ENCODE measurements around the gene TBC1D3L. TPM values are rescaled to one million over a fixed set of nuclear protein-coding genes. Genes with fewer than 3 reads are reported as not detected.
"Not testable (repeated sequence)": the region's sequence is repeated elsewhere in the genome, so short reads cannot be mapped to it uniquely, and the experiment has no call there.

The TBC1D3L gene
- 10 to 100 TPM in 1 of 2 donors, 1 to 10 TPM in 1; 7.9 to 18.1 TPM for total RNA-seq

DNA sequence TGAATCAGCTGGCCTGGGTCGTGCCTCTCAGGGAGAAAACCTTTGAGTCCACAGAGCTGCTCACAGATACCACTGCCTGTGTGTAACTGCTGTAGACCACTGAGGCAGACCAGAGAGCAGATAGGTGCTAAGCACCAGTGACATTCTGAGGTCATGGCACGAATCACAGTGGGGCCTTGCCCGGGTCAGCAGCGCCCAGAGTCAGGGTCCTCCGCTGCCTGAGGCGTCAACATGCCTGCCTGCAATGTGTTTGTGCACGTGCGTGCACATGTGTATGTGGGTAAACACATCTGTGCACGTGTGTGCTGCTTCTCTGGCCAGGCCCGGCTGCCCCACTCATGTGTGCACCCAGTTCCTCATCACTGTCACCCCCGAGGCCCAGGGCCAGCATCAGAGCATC, at the start of gene TBC1D3L:
TBC1D3L (minus strand) TSS at position 101 of the 400 bp plus-strand sequence. CDS start 1,540 bp downstream, outside the sequence.
- not testable (repeated sequence) for H3K9me3 ChIP-seq; H3K4me3 ChIP-seq; H3K27ac ChIP-seq; H3K27me3 ChIP-seq (replicated peaks; ENCODE audit: insufficient read depth); ATAC-seq (ENCODE audit: insufficient number of reproducible peaks, low FRiP score, low read depth); H3K36me3 ChIP-seq; DNase-seq (ENCODE audit: low spot score); H3K4me1 ChIP-seq (ENCODE audit: control insufficient read depth in 1 of 2, low read depth in 2 of 2)

DNA sequence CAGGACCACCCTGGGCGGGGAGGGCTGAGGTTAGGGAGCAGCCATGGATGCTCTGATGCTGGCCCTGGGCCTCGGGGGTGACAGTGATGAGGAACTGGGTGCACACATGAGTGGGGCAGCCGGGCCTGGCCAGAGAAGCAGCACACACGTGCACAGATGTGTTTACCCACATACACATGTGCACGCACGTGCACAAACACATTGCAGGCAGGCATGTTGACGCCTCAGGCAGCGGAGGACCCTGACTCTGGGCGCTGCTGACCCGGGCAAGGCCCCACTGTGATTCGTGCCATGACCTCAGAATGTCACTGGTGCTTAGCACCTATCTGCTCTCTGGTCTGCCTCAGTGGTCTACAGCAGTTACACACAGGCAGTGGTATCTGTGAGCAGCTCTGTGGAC, 14.8 kb upstream of the TBC1D3L start, which contains the start of gene TBC1D3D:
TBC1D3D (plus strand) TSS at position 301 of the 400 bp plus-strand sequence. CDS start 1,585 bp downstream, outside the sequence.
- not testable (repeated sequence) for H3K27ac ChIP-seq; H3K9me3 ChIP-seq; H3K4me3 ChIP-seq; H3K4me1 ChIP-seq (ENCODE audit: control insufficient read depth in 1 of 2, low read depth in 2 of 2); H3K36me3 ChIP-seq; ATAC-seq (ENCODE audit: insufficient number of reproducible peaks, low FRiP score, low read depth); H3K27me3 ChIP-seq (replicated peaks; ENCODE audit: insufficient read depth); DNase-seq (ENCODE audit: low spot score)

Other genes with a start within 250 kb of the TBC1D3L start
- not detected for gene HNF1B, start 244.0 kb downstream of the TBC1D3L start, total RNA-seq
- gene TBC1D3K, start 64.6 kb downstream of the TBC1D3L start, total RNA-seq, result not detected
- gene TBC1D3D, start 14.9 kb upstream of the TBC1D3L start, total RNA-seq, result 1 to 10 TPM in 1 of 2 donors, not detected in 1; 2.3 TPM
- not detected for gene TBC1D3C, start 79.6 kb upstream of the TBC1D3L start, total RNA-seq
- not detected for gene TBC1D3E, start 138.9 kb upstream of the TBC1D3L start, total RNA-seq
- not detected for gene TBC1D3, start 203.5 kb upstream of the TBC1D3L start, total RNA-seq

Data from thoracic aorta (tissue), 2 donors.